Stimulated activated CD4-positive, alpha-beta T cell treated with anti-CD3 and anti-CD28 coated beads, Interleukin-12 subunit alpha, Interleukin-12 subunit beta, amount 100 ng/mL, for 48 hours (primary cell): Measurements from ENCODE around the gene FKRP.
A peak's percentile ranks its signal among the peaks of the same experiment; 100 is the strongest.
"Not testable (repeated sequence)": the region's sequence is repeated elsewhere in the genome, so short reads cannot be mapped to it uniquely, and the experiment has no call there.

ENCODE experiments used
- DNase-seq, 3 donors: peaks; one replicate each; pipeline ENCODE4 v3.0.0-alpha.2; 2020; ENCODE audit warnings: low read depth in 2 of 3, low spot score in 1 of 3

FKRP gene

GRCh38 chr19:46755853-46756543, 10.1 kb downstream of the FKRP start:
- no peak for DNase-seq

- no peak for DNase-seq
Measured at GRCh38 chr19:46756544-46756888, 10.7 kb downstream of the FKRP start.

GRCh38 chr19:46759206-46759605, 13.3 kb downstream of the FKRP start:
- no peak for DNase-seq

GRCh38 chr19:46759817-46760333, 14.0 kb downstream of the FKRP start:
- no peak for DNase-seq

- no peak for DNase-seq
Measured at GRCh38 chr19:46760363-46760762, 14.5 kb downstream of the FKRP start.

- DNase-seq, result not testable (repeated sequence)
Measured at GRCh38 chr19:46760897-46761296, 15.0 kb downstream of the FKRP start.

GRCh38 chr19:46761418-46761831, 15.6 kb downstream of the FKRP start:
- DNase-seq, result no peak

- no peak for DNase-seq
Measured at GRCh38 chr19:46762245-46762890, 16.5 kb downstream of the FKRP start.

- no peak for DNase-seq
Measured at GRCh38 chr19:46764817-46765291, 19.0 kb downstream of the FKRP start.

GRCh38 chr19:46766569-46767317, 20.9 kb downstream of the FKRP start:
- peak in 2 of 3 donors; percentile 45 to 66 for DNase-seq

- DNase-seq, result not testable (repeated sequence)
Measured at GRCh38 chr19:46768746-46769145, 22.9 kb downstream of the FKRP start.

GRCh38 chr19:46772170-46773017, 26.5 kb downstream of the FKRP start:
- DNase-seq, result no peak

- DNase-seq, result no peak
Measured at GRCh38 chr19:46773018-46773399, 27.2 kb downstream of the FKRP start.

- DNase-seq, result no peak
Measured at GRCh38 chr19:46775642-46776258, 29.9 kb downstream of the FKRP start.

GRCh38 chr19:46776927-46777911, 31.4 kb downstream of the FKRP start:
- DNase-seq, result no peak

GRCh38 chr19:46777956-46778645, 32.2 kb downstream of the FKRP start:
- not testable (repeated sequence) for DNase-seq

- DNase-seq, result no peak
Measured at GRCh38 chr19:46782355-46783019, 36.6 kb downstream of the FKRP start.

GRCh38 chr19:46783670-46784069, 37.8 kb downstream of the FKRP start:
- no peak for DNase-seq
